ENCODE results near the gene FES. TPM values are rescaled to one million over a fixed set of nuclear protein-coding genes. Genes with fewer than 3 reads are reported as not detected.

Gene FES
- total and polyA plus RNA-seq, 2 donors from 2014 or later, result 9.3 to 33.5 TPM

DNA sequence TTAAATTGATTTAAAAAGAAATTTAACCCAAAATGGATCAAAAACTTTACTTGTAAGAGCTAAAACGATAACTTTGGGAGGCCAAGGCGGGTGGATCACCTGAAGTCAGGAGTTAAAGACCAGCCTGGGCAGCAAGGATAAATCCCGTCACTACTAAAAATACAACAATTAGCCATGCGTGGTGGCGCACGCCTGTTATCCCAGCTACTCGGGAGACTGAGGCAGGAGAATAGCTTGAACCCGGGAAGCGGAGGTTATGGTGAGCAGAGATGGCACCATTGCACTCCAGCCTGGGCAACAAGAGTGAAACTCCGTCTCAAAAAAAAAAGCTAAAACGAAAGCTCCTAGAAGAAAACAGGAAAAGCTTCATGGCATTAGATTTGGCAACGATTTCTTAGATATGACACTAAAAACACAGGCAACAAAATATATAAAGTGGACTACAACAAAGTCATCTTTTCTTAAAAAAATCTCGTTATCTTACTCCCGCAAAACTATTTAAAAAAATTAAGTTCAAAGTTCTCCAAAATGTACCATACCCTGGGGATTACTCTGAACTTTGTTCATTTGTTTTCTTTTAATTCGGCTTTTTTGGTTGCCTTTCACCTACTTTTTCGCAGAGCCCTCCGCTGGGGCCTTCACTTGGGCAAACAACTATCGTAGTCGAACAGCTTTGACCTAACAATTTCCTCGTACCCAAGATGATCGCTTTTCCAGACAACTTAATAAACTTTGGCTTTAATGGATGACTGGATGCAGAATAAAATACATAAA lies 45.1 kb downstream of the FES start:
- DNase-seq (peak in 1 of 5 donors; percentile 41), FAIRE-seq (no peak)
- H3K27me3 ChIP-seq (ENCODE audit: control insufficient read depth, insufficient read depth, low read length), result no peaks in the 10 kb centered on the region
- H3K4me3 ChIP-seq (ENCODE audit: low read length in 3 of 3), result peak overlapping the region; percentile 62 to 80 (median 63)
- intact Hi-C loops (cut with DNase I), result no loop called here
- TF ChIP-seq, protein P1, sequence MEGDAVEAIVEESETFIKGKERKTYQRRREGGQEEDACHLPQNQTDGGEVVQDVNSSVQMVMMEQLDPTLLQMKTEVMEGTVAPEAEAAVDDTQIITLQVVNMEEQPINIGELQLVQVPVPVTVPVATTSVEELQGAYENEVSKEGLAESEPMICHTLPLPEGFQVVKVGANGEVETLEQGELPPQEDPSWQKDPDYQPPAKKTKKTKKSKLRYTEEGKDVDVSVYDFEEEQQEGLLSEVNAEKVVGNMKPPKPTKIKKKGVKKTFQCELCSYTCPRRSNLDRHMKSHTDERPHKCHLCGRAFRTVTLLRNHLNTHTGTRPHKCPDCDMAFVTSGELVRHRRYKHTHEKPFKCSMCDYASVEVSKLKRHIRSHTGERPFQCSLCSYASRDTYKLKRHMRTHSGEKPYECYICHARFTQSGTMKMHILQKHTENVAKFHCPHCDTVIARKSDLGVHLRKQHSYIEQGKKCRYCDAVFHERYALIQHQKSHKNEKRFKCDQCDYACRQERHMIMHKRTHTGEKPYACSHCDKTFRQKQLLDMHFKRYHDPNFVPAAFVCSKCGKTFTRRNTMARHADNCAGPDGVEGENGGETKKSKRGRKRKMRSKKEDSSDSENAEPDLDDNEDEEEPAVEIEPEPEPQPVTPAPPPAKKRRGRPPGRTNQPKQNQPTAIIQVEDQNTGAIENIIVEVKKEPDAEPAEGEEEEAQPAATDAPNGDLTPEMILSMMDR (IDR thresholded peaks at IDR 0.05; ENCODE audit: borderline replicate concordance, extremely low read depth, insufficient read depth), result no peak
- peaks cover 0 to 22% (median 11%) of the 10 kb centered on the region in 3 donors for H3K4me1 ChIP-seq (ENCODE audit: control insufficient read depth in 2 of 3, insufficient read depth in 2 of 3, low read depth in 1 of 3, low read length in 3 of 3)
- no peaks in the 10 kb centered on the region for H3K9me3 ChIP-seq (ENCODE audit: control insufficient read depth in 2 of 3, insufficient read depth in 1 of 3, low read length in 3 of 3)
- no peaks in the 10 kb centered on the region for H3K36me3 ChIP-seq (ENCODE audit: control insufficient read depth in 2 of 3, insufficient read depth in 3 of 3, low read length in 3 of 3)
- H3K9ac ChIP-seq (ENCODE audit: low read length in 3 of 3), result peak overlapping the region; percentile 41 to 86 (median 68)
- H3K27ac ChIP-seq (ENCODE audit: low read depth in 2 of 2, low read length in 2 of 2), result peak overlapping the region; percentile 94 to 95

GRCh38 chr15:90930861-90931574 lies 46.7 kb downstream of the FES start:
- Histone ChIP-seq H3K9ac (ENCODE audit: low read length in 3 of 3) (peak overlapping the region in 1 of 3 donors; percentile 86), H3K36me3 (ENCODE audit: control insufficient read depth in 2 of 3, insufficient read depth in 3 of 3, low read length in 3 of 3) (no peaks in the 10 kb centered on the region), H3K27me3 (ENCODE audit: control insufficient read depth, insufficient read depth, low read length) (no peaks in the 10 kb centered on the region), H3K9me3 (ENCODE audit: control insufficient read depth in 2 of 3, insufficient read depth in 1 of 3, low read length in 3 of 3) (no peaks in the 10 kb centered on the region), H3K4me3 (ENCODE audit: low read length in 3 of 3) (peak overlapping the region in 2 of 3 donors; percentile 63 to 80), H3K27ac (ENCODE audit: low read depth in 2 of 2, low read length in 2 of 2) (peak overlapping the region; percentile 94 to 95), H3K4me1 (ENCODE audit: control insufficient read depth in 2 of 3, insufficient read depth in 2 of 3, low read depth in 1 of 3, low read length in 3 of 3) (peaks cover 0 to 29% (median 12%) of the 10 kb centered on the region in 3 donors)
- intact Hi-C loops (cut with DNase I), result no loop called here
- TF ChIP-seq, protein P1 (IDR thresholded peaks at IDR 0.05; ENCODE audit: borderline replicate concordance, extremely low read depth, insufficient read depth), result no peak
- peak in 2 of 5 donors; percentile 7 to 45 for DNase-seq
- FAIRE-seq, result no peak

- H3K4me1 ChIP-seq (ENCODE audit: control insufficient read depth in 2 of 3, insufficient read depth in 2 of 3, low read depth in 1 of 3, low read length in 3 of 3), result peaks cover 0 to 34% (median 14%) of the 10 kb centered on the region in 3 donors
- peak overlapping the region in 1 of 3 donors; percentile 80 for H3K9ac ChIP-seq (ENCODE audit: low read length in 3 of 3)
- H3K27me3 ChIP-seq (ENCODE audit: control insufficient read depth, insufficient read depth, low read length), result no peaks in the 10 kb centered on the region
- intact Hi-C loops (cut with DNase I), result no loop called here
- H3K36me3 ChIP-seq (ENCODE audit: control insufficient read depth in 2 of 3, insufficient read depth in 3 of 3, low read length in 3 of 3), result no peaks in the 10 kb centered on the region
- peak overlapping the region; percentile 80 to 94 for H3K27ac ChIP-seq (ENCODE audit: low read depth in 2 of 2, low read length in 2 of 2)
- peak overlapping the region in 1 of 3 donors; percentile 87 for H3K4me3 ChIP-seq (ENCODE audit: low read length in 3 of 3)
- no peak for DNase-seq
- TF ChIP-seq, protein P1 (IDR thresholded peaks at IDR 0.05; ENCODE audit: borderline replicate concordance, extremely low read depth, insufficient read depth), result no peak
- no peaks in the 10 kb centered on the region for H3K9me3 ChIP-seq (ENCODE audit: control insufficient read depth in 2 of 3, insufficient read depth in 1 of 3, low read length in 3 of 3)
- FAIRE-seq, result no peak
Observed at GRCh38 chr15:90931575-90931827, 47.2 kb downstream of the FES start.

Measured in kidney (tissue), 14 donors.